Measurements from ENCODE around the gene MYL7.

The MYL7 gene

GRCh38 chr7:44105832-44106231 lies 35.3 kb downstream of the MYL7 start:
- Histone ChIP-seq H3K27me3 (ENCODE audit: low read length) (no peaks in the 10 kb centered on the region), H3K4me3 (ENCODE audit: insufficient read depth, low read length, poor library complexity, severe bottlenecking) (no peak overlapping the region), H3K27ac (ENCODE audit: low read depth, low read length) (no peak overlapping the region), H3K36me3 (ENCODE audit: low read length) (no peaks in the 10 kb centered on the region), H4K20me1 (ENCODE audit: low read depth, low read length) (no peaks in the 10 kb centered on the region), H3K9ac (ENCODE audit: low read length) (no peak overlapping the region), H3K9me2 (replicated peaks; ENCODE audit: insufficient read depth, low read length) (no peaks in the 10 kb centered on the region), H3K79me2 (ENCODE audit: insufficient read depth, low read length) (no peaks in the 10 kb centered on the region), H2AFZ (ENCODE audit: low read depth, low read length, severe bottlenecking) (no peak overlapping the region), H3K9me3 (ENCODE audit: insufficient read depth, low read length) (no peaks in the 10 kb centered on the region), H3K4me2 (ENCODE audit: low read depth, low read length, poor library complexity, severe bottlenecking) (no peak overlapping the region), H3F3A (ENCODE audit: insufficient read depth) (no peaks in the 10 kb centered on the region)
- no peak for TF ChIP-seq CTCF (IDR thresholded peaks at IDR 0.05; ENCODE audit: insufficient read depth, low read length, poor library complexity, severe bottlenecking)
- TF ChIP-seq EZH2phosphoT487 (conservative IDR thresholded peaks at IDR 0.05; ENCODE audit: low read length): no peak

- Histone ChIP-seq H3K4me3 (ENCODE audit: insufficient read depth, low read length, poor library complexity, severe bottlenecking) (no peak overlapping the region), H2AFZ (ENCODE audit: low read depth, low read length, severe bottlenecking) (no peak overlapping the region), H3K27me3 (ENCODE audit: low read length) (no peaks in the 10 kb centered on the region), H3F3A (ENCODE audit: insufficient read depth) (no peaks in the 10 kb centered on the region), H3K36me3 (ENCODE audit: low read length) (no peaks in the 10 kb centered on the region), H3K79me2 (ENCODE audit: insufficient read depth, low read length) (no peaks in the 10 kb centered on the region), H3K27ac (ENCODE audit: low read depth, low read length) (no peak overlapping the region), H3K4me2 (ENCODE audit: low read depth, low read length, poor library complexity, severe bottlenecking) (no peak overlapping the region), H3K9me3 (ENCODE audit: insufficient read depth, low read length) (no peaks in the 10 kb centered on the region), H4K20me1 (ENCODE audit: low read depth, low read length) (no peaks in the 10 kb centered on the region), H3K9ac (ENCODE audit: low read length) (no peak overlapping the region), H3K9me2 (replicated peaks; ENCODE audit: insufficient read depth, low read length) (no peaks in the 10 kb centered on the region)
- no peak for TF ChIP-seq EZH2phosphoT487 (conservative IDR thresholded peaks at IDR 0.05; ENCODE audit: low read length)
- TF ChIP-seq CTCF (IDR thresholded peaks at IDR 0.05; ENCODE audit: insufficient read depth, low read length, poor library complexity, severe bottlenecking): no peak
These were observed 36.0 kb downstream of the MYL7 start for GRCh38 chr7:44104860-44105771.

- Histone ChIP-seq H3K9me3 (ENCODE audit: insufficient read depth, low read length) (no peaks in the 10 kb centered on the region), H3K79me2 (ENCODE audit: insufficient read depth, low read length) (no peaks in the 10 kb centered on the region), H3K9ac (ENCODE audit: low read length) (no peak within 1 kb of the TSS), H3K9me2 (replicated peaks; ENCODE audit: insufficient read depth, low read length) (no peaks in the 10 kb centered on the region), H3F3A (ENCODE audit: insufficient read depth) (no peaks in the 10 kb centered on the region), H3K4me2 (ENCODE audit: low read depth, low read length, poor library complexity, severe bottlenecking) (no peak within 1 kb of the TSS), H2AFZ (ENCODE audit: low read depth, low read length, severe bottlenecking) (no peak within 1 kb of the TSS), H3K27me3 (ENCODE audit: low read length) (no peaks in the 10 kb centered on the region), H3K27ac (ENCODE audit: low read depth, low read length) (no peak within 1 kb of the TSS), H3K36me3 (ENCODE audit: low read length) (no peaks in the 10 kb centered on the region), H3K4me3 (ENCODE audit: insufficient read depth, low read length, poor library complexity, severe bottlenecking) (no peak within 1 kb of the TSS), H4K20me1 (ENCODE audit: low read depth, low read length) (no peaks in the 10 kb centered on the region)
- no peak for TF ChIP-seq EZH2phosphoT487 (conservative IDR thresholded peaks at IDR 0.05; ENCODE audit: low read length)
- no peak for TF ChIP-seq CTCF (IDR thresholded peaks at IDR 0.05; ENCODE audit: insufficient read depth, low read length, poor library complexity, severe bottlenecking)
These were observed 36.9 kb downstream of the MYL7 start, which contains the start of gene AEBP1 for GRCh38 chr7:44103923-44104859. Gene AEBP1, plus strand, starts transcription at chr7:44104345. Its CDS starts 321 bp downstream, at chr7:44104666.
